HG02885 (cell line): ENCODE results near the gene FARP1.

Experiments used
- ATAC-seq: cut with Tn5 transposase; IDR thresholded peaks from one replicate; pipeline ENCODE4 v1.9.1; 2021; ENCODE audit warnings: mild to moderate bottlenecking; ENCODE audit not compliant: unreplicated experiment, poor library complexity

The FARP1 gene

DNA sequence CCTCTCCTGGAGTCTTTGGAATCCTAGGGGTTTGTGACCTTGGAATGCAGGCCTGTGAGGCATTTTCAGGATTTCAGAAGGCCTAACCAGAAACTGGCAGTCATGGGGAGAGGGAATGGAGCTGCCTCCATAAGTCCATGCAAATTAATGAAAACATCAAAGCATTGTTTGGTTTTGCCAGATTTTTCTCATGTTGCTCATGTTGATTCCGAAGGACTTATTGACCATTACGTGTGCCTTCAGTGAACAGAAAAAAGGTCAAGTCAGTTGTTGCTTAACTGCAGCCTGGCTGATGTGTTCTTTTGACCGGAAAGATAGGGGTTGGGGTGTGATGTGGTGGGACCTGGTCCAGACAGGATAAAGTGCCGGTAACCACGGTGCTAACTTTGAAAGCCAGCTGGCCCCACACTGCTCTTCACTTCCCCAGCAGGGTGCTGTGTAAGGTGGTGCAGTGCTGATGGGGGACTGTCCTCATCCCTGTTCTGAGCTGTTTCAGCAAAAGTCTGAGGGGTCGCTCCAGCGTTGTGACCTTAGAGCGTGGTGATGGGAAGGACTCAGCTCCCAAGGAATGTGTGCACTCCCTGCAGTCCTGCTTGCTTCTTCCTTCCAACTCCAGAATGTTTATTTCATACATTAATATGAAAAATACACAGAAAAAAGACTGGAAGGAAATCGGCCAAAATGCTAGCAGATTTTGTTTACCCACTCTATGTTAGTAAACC is 30.7 kb downstream of the FARP1 start:
- no peak for ATAC-seq

DNA sequence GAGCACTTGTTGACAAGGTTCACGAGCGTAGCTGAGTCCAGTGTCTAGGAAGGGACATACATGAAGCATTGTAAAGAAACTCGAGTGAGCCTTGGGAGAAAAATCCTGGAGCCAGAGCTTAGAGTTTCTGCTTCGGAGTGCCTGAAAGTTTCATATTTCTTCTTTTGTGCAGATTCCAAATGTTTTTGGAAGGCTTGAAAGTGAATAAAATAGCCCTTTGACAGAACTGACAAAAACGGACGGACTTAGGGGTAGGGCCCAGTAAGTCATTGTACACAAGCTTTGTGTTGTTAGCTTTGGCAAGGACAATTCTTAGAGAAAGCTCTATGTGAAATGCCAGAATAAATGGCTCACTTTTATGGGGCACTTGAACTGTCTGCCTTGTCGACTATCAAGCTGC is 31.4 kb downstream of the FARP1 start:
- no peak for ATAC-seq

DNA sequence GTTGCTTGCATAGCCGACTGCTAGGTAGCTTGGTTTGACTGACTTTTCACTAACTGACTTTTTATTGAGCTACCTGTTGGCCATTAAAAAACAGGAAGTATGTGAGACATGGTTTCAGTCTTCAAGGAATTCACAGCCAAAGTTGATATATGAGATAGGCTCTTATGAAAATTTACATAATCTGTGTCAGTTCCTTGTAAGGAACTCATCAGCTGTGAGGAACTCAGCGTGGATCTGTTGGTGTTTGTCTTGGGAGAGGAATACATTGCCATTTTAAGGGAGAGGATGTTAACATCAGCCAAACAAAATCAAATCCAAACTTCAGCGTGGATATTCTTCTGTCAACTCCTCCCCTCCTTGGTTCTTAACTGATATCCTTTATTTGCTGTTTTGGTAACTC is 32.1 kb downstream of the FARP1 start:
- ATAC-seq, result no peak

DNA sequence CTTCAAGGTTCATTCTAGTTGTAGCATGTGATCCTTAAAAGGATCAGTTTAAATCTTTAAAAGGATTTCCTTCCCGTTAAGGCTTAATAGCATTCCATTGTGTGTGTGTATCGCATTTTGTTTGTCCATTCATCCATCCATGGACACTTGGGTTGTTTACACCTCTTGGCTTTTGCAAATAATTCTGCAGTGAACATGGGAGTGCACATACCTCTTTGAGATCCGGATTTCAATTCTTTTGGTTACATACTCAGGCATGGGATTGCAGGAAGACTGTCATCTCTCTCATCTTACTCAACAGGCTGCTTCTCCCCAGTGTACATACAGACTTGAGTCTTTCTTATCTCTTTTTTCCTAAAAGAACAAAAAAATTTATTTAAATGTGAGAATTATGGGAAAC is 32.9 kb downstream of the FARP1 start:
- ATAC-seq, result no peak

DNA sequence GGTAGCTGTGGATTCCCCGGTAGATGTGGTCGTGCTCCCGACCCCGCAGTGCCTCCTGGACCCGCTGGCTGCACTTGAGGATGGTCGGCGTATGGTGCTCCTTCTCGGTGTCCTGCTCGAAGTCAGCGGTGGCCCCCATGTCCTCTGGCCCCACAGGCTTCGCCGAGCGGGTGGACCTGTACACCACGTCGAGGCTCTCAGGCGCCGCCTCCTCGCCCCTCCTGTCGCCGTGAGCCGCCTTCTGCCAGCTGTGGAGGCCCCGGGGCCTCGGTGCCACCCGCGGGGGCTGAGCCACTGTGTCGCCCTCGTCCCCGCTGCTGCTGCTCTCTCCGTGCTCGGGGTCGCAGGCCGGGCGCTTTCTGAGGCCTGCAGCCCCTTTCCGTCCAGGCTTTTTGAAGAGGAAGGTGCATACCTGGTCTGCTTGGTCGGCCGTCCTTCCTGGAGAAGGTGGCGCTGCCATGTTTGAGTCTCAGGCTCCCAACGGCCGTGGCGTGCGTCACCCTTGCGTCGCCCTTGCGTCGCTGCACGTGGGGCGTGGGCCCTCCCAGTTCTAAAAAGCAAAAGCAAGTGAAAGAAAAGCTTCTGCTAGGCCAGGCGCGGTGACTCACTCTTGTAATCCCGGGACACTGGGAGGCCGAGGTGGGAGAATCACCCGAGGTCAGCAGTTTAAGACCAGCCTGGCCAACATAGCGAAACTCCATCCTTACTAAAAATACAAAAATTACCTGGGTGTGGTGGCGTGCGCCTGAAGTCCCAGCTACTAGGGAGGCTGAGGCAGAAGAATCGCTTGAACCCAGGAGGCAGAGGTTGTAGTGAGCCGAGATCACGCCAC is 34.1 kb downstream of the FARP1 start, which contains the start of gene RNF113B:
TSS of gene RNF113B (minus strand) at position 493 of the 832 bp plus-strand sequence. CDS start at position 460, 33 bp downstream.
- no peak for ATAC-seq

DNA sequence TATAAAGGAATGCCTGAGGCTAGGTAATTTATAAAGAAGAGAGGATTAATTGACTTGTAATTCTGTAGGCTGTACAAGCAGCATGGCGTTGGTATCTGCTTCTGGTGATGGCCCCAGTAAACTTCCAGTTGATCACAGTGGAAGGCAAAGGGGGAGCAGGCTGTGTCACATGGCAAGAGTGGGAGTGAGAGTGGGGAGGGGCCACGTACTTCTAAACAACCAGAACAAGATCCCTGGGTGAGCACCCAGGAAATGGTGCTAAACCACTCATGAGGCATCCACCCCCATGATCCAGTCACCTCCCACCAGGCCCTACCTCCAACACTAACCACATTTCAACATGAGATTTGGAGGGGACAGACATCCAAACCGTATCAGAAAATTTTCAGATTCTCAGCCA is 37.2 kb downstream of the FARP1 start:
- no peak for ATAC-seq

DNA sequence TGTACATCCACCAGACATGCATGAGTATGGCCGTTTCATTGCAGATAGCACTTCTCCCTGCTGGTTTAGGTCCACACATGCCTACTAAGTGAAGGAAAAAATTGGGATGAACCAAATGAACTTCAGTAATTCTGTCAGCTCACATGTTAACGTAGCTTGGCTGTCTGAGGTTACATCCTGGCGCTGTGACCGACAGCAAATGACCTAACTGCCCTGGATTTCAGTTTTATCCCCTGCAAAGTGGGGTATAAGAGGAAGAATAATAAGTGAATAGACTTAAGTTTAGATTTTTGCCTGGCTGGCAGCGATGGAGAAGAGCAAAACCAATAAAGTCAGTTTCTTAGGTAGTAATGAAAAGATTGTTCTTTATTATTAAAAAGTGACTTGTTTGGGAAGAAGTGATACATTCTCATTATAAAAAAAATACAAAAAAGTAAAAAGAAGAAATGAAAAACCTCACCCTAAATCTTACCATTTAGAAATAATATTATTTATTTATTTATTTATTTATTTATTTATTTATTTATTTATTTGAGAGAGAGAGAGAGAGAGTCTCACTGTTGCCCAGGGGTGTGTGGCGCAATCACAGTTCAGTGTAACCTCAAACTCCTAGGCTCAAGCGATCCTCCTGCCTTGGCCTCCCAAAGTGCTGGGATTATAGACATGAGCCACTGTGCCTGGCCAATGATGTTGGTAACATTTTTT is 38.4 kb downstream of the FARP1 start:
- no peak for ATAC-seq

DNA sequence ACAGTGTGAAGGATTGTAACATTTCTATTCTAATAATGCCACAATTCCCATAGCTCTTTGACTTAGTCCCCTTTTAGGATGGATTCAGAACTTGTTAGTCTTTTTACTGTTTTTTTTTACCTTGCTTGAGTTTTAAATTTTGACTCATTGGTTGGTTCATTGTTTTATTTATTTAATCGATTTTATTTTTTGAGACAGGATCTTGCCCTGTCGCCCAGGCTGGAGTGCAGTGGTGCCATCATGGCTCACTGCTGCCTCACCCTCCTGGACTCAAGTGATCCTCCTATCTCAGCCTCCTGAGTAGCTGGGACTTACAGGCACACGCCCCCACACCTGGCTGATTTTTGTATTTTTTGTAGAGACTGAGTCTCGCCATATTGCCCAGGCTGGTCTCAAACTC is 39.3 kb downstream of the FARP1 start:
- no peak for ATAC-seq

DNA sequence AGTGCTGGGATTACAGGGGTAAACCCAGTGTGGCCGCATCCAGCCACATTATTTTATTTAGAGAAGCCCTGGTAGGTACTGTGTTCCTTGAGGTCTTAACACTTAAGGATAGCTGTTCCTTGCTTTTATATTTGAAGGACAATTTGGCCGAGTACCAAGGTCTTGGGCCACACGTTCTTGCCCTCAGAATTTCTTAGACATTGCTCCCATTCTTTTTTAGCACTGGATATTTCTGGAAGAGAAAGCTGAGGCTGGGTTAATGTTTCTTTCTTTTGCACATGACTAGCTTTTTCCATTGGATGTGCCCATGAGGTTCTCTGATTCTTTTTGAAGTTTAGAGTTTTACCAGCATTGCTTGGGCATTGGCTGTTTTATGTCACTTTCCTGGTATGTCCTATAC is 39.7 kb downstream of the FARP1 start:
- no peak for ATAC-seq

DNA sequence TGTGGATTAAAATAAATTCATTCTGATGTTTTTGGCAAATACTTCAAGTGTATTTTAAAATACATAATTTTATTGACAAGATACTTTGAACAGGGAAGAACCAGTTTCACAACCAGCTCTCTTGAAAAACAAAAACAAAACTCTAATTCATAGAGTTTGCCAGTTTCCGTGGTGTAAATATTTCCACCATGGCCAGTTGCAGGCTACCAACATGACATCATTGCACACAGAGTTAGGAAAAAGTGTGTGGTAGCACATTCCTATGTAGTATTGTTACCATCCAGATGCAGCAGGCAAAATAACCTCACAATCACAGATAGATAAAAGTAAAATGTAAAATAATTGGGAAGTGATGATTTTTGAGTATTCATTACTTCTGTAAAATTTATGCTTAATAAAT is 41.9 kb downstream of the FARP1 start:
- ATAC-seq, result no peak

DNA sequence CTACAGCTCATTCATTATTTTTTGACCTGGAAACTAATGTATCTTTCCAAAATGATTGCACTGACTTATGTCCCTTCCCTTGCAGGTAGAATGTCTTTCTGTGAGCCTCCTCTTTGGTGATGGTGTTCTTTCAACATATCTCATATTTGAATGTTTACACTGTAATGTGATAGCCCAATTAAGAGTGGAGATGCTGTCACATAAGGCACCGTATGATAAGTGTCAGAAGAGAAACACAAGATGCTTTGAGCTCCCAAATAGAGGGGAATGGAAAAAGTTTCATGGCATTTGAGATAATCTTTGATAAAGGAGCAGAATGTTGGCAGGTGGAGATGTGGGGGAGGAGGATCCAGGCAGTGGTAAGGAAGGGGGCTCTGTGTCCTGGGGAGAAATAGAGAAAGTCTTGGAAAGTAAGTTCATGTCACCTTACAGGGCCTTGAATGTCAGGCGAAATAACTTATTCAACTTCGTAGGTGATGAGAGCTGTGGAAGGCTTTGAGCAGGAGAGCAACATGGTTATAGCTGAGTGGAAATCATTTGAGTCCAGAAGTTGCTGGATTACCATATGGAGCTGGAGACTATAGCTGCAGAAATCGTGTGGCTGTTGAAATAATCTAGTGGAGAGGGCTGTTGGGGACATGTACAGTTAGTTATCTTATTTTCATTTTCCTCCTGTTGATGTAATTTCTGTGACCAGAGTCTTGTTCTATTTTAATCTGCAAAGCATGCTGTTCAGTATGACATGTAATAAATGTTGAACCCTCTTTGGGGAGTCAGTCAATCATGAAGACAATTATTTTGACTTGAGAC is 44.5 kb downstream of the FARP1 start:
- ATAC-seq, result no peak

DNA sequence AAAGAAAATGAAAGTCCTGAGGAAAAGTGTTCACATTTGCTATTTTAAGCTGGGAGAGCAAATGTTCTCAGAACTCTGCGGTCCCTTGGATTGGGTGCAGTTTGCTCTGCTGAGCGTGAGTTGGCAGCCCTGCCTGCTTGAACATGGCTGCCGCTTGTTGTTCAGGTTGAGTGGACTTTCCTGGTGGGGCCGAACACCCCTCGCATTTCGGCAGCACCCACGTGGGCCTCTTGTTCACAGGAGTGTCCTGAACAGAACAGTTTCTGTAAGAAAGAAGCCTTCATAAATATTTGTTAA is 45.0 kb downstream of the FARP1 start:
- no peak for ATAC-seq

DNA sequence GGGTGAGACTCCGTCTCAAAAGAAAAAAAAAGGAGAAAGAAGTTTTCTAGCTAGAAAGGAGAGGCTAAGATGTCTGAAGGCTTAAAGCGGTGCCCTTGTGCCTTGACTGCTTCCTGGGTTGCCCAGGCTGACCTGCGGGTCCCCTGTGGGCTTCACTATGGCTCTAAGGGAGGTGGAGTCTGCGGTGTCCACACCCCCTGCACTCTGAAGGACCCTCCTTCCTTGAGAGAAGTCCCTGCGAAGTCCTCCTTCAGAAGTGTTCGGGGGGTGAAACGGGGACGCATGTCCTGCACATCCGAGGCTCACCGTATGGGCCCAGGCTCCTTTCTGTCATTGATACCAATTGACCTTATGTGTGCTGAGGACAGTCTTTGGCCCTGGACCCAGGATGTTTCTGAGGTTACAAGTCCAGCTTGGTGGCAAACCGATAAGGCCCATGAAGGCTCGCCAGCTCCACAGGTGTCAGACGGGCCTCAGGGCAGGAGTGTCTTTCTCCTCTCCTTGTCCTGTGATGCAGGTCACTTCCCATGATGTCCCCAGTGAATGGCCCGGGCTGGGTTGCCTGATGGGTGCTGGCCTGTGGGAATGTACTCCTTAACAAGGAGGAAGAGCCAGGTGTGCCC is 45.8 kb downstream of the FARP1 start:
- no peak for ATAC-seq

DNA sequence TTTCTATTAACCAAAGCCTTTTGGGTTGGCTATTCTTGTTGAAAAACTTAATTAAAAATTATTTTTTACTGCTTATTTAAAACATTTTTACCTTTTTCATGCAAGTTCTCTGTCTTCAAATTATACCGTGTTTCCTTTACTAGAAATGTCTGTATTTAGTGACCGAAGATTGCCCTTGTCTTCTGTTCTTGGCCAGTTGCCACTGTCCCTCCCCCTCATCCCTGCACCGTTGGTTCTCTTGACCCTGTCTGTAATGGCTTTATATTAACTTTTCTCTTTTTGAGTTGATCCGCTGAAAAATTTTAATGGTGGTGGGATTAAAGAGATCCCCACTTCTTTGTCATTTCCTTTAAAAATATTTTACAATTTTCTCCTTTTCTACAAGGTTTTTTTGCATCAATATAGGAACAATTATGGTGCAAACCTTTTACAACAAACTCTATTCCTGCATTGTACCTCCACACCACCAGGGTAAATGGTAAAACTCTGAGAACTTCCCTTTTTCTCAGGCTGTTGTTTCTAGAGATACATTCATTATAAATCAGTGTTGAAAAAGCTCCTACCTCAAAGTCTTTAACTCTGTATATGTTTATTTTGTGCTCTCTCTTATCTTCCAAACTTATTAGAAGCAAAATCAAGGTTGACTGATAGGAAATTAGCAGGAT is 47.1 kb downstream of the FARP1 start:
- ATAC-seq, result no peak

DNA sequence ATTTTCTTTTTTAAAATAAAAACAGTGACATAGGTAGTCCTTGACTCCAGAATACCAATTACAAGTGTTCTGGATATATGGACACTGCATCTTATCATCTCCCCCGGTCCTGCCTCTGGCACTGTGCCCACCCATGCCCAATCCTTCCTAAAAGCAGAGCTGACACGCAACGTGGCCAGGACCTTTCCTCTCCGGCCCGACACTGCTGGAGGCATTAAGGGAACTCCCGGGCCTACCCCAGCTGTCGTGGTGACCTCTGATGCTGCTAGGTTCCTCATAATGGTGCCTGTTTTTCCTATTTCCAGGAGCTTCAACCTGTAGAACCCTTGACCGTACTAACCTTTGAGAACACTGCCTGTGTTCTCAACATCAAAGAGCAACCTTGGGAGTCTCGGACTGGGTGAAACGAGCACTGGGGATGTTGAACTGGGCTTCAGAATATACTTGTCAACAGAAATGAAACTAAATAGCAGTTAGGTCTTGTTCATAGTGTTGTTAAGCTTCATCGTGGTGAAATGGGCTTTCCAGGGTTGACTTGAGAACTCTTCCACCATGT is 48.1 kb downstream of the FARP1 start:
- ATAC-seq, result no peak

DNA sequence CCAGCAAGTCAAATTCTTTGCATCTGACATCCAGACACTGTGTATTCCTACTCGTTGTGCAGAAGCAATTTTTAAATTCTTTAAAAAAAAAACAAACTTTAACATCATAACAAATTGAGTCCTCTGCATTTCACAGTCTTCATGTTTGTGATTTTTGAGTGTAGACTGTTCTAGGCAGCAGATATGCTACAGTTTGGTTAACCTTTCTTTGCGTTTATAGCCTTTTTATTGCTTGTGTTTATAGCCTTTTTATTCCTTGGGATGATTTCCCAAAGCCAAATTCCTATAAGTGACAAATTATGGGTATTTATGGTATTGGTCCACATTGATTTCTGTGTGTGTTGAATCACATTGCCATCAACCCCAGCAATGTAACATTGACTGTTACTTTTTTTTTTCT is 49.1 kb downstream of the FARP1 start:
- ATAC-seq, result no peak

DNA sequence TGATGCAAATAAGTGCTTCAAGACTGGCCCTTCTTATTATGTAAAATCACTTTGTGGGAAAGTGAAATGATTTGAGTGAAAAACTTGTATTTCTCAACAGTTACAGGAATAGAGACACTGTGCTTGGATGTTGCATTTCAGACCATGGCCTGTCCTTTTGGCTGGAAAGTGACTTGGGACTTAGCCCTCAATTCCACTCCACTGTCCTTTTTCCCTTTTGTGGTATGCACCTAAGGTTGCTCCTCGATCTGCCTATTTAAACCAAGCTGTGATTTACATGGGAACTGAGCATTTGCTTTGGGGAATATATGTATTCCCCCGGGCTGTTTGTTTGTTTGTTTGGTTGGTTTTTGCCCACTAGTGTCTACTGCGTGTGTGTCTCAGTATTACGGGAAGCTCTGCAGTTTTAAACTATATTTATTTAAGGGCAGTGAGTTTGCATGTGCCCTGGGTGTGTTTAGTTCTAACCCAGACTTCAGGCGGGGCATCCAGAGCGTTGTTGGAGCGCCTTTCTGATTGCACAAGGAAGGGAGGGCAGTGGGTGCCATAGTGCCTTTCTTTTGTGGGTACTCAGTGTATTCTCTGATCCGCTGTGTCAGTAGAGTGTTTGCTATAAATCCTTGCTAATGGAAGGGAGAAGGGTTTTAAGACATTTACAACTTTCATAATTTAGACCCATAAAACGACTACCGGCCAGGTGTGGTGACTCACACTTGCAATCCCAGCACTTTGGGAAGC is 52.3 kb downstream of the FARP1 start:
- ATAC-seq, result no peak

DNA sequence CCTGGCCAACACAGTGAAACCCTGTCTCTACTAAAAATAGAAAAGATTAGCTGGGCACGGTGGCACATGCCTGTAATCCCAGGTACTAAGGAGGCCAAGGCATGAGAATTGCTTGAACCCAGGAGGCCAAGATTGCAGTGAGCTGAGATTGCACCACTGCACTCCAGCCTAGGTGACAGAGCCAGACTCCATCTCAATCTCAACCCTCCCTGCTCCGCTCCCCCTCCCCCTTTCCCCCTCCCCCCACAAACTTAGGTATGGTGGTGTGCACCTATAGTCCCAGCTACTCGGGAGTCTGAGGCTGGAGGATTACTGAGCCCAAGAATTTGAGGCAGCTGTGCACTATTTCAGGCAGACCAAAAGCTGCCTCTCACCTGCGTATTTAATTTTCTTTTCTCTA is 55.8 kb downstream of the FARP1 start:
- ATAC-seq, result no peak

DNA sequence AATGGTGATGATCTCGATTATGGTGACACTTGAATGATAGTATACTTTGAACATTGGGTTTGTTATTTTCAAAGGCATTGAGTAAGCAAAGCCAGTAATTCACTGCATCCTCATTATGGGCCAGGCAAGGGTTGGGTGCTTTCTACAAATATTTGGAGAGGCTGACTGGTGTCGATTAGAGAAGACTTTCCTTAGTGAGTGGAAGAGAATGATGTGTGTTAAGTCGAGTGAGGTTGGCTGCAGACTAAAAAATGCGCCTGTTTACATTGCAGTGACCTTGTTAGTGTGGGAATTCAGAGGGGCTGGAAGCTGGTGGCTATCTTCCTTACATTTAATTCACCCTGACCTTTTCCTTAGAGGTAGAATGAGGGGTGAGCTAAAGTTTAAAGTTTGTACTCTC is 56.6 kb downstream of the FARP1 start:
- ATAC-seq, result no peak
